H9 (cell line): Measurements from ENCODE around the gene CDK14. TPM values are rescaled to one million over a fixed set of nuclear protein-coding genes. Genes with fewer than 3 reads are reported as not detected.

Experiments
- DNase-seq: peaks from one replicate; pipeline ENCODE4 v3.0.0-alpha.2; 2017
- H2AFZ ChIP-seq: one replicate; pipeline ENCODE4 v1.6.1; 2013; ENCODE audit warnings: mild to moderate bottlenecking, low read length, control low read depth, moderate library complexity
- H2AK5ac ChIP-seq: 2 replicates; pipeline ENCODE4 v1.6.1; 2013; ENCODE audit warnings: low read length, control low read depth, mixed read lengths; ENCODE audit not compliant: insufficient read length
- H2BK120ac ChIP-seq: one replicate; pipeline ENCODE4 v1.6.1; 2013; ENCODE audit warnings: low read depth, mild to moderate bottlenecking, low read length, control low read depth, inconsistent platforms; ENCODE audit not compliant: poor library complexity, severe bottlenecking
- H2BK12ac ChIP-seq: 2 replicates; pipeline ENCODE4 v1.6.1; 2013; ENCODE audit warnings: low read length, control low read depth, mixed read lengths, low read depth; ENCODE audit not compliant: insufficient read length
- H2BK15ac ChIP-seq: 2 replicates; pipeline ENCODE4 v1.6.1; 2013; ENCODE audit warnings: low read depth, low read length, control low read depth
- H2BK20ac ChIP-seq: one replicate; pipeline ENCODE4 v1.6.1; 2013; ENCODE audit warnings: low read depth, mild to moderate bottlenecking, low read length, control low read depth, inconsistent platforms; ENCODE audit not compliant: poor library complexity, severe bottlenecking
- H2BK5ac ChIP-seq: 2 replicates; pipeline ENCODE4 v1.6.1; 2013; ENCODE audit warnings: low read length, control low read depth, mixed read lengths; ENCODE audit not compliant: insufficient read length
- H3K14ac ChIP-seq: 2 replicates; pipeline ENCODE4 v1.6.1; 2013; ENCODE audit warnings: low read length, control low read depth; ENCODE audit not compliant: insufficient read depth
- H3K18ac ChIP-seq: 2 replicates; pipeline ENCODE4 v1.6.1; 2013; ENCODE audit warnings: low read depth, mild to moderate bottlenecking, mixed read lengths, low read length, control low read depth; ENCODE audit not compliant: insufficient read length
- H3K23ac ChIP-seq: 2 replicates; pipeline ENCODE4 v1.6.1; 2013; ENCODE audit warnings: low read length, control low read depth, mixed read lengths, low read depth; ENCODE audit not compliant: insufficient read length
- H3K23me2 ChIP-seq: 2 replicates; pipeline ENCODE4 v1.6.1; 2013; ENCODE audit warnings: low read depth, mild to moderate bottlenecking, mixed read lengths, low read length, control low read depth; ENCODE audit not compliant: insufficient read length, poor library complexity, severe bottlenecking
- H3K27ac ChIP-seq: 2 replicates; pipeline ENCODE4 v1.5.1; 2013; ENCODE audit warnings: low read length, control low read depth, mixed read lengths, low read depth; ENCODE audit not compliant: insufficient read length
- H3K27me3 ChIP-seq: 2 replicates; pipeline ENCODE4 v1.6.1; 2013; ENCODE audit warnings: low read length, control low read depth, inconsistent platforms; ENCODE audit not compliant: insufficient read depth
- H3K4ac ChIP-seq: 2 replicates; pipeline ENCODE4 v1.6.1; 2013; ENCODE audit warnings: low read depth, mild to moderate bottlenecking, control low read depth, inconsistent platforms, low read length, moderate library complexity
- H3K4me1 ChIP-seq: 2 replicates; pipeline ENCODE4 v1.6.1; 2013; ENCODE audit warnings: low read length, control low read depth, inconsistent platforms; ENCODE audit not compliant: insufficient read depth
- H3K4me2 ChIP-seq: 2 replicates; pipeline ENCODE4 v1.6.1; 2013; ENCODE audit warnings: low read length, control low read depth, mixed read lengths; ENCODE audit not compliant: insufficient read length, insufficient read depth
- H3K56ac ChIP-seq: 2 replicates; pipeline ENCODE4 v1.6.1; 2013; ENCODE audit warnings: low read depth, mild to moderate bottlenecking, mixed read lengths, low read length, control low read depth; ENCODE audit not compliant: insufficient read length
- H3K79me1 ChIP-seq: 2 replicates; pipeline ENCODE4 v1.6.1; 2013; ENCODE audit warnings: low read depth, mild to moderate bottlenecking, moderate library complexity, low read length, control low read depth, inconsistent platforms; ENCODE audit not compliant: insufficient read depth, poor library complexity, severe bottlenecking
- H3K79me2 ChIP-seq: 2 replicates; pipeline ENCODE4 v1.6.1; 2013; ENCODE audit warnings: low read length, control low read depth, inconsistent platforms; ENCODE audit not compliant: insufficient read depth
- H3K9ac ChIP-seq: 2 replicates; pipeline ENCODE4 v1.6.1; 2013; ENCODE audit warnings: low read length, control low read depth, mixed read lengths; ENCODE audit not compliant: insufficient read length; ENCODE audit errors: extremely low read depth
- H3K9me3 ChIP-seq: one replicate; pipeline ENCODE4 v1.6.1; 2013; ENCODE audit warnings: low read depth, low read length, inconsistent platforms; ENCODE audit not compliant: control insufficient read depth
- H3T11ph ChIP-seq: one replicate; pipeline ENCODE4 v1.6.1; 2013; ENCODE audit warnings: mild to moderate bottlenecking, low read length, control low read depth, inconsistent platforms
- H4K20me1 ChIP-seq: one replicate; pipeline ENCODE4 v1.6.1; 2013; ENCODE audit not compliant: control insufficient read depth, insufficient read length, insufficient read depth
- H4K5ac ChIP-seq: 2 replicates; pipeline ENCODE4 v1.6.1; 2013; ENCODE audit warnings: low read depth, mild to moderate bottlenecking, mixed read lengths, low read length, control low read depth; ENCODE audit not compliant: insufficient read length
- H4K8ac ChIP-seq: replicated peaks from 2 replicates; pipeline ENCODE4 v1.6.1; 2013; ENCODE audit warnings: low read length, control low read depth, mixed read lengths, low read depth; ENCODE audit not compliant: insufficient read length
- H4K91ac ChIP-seq: 2 replicates; pipeline ENCODE4 v1.6.1; 2013; ENCODE audit warnings: low read depth, mild to moderate bottlenecking, moderate library complexity, mixed read lengths, low read length, control low read depth; ENCODE audit not compliant: insufficient read length
- H3K27ac Mint-ChIP-seq, 3 experiments: 2 replicates in 2 of 3; 3 replicates in 1 of 3; pipeline ENCODE4 v1.8.0; 2020 to 2021; ENCODE audit warnings: mixed read lengths in 3 of 3, mild to moderate bottlenecking in 1 of 3, moderate library complexity in 1 of 3
- H3K27me3 Mint-ChIP-seq: 2 replicates; pipeline ENCODE4 v1.8.0; 2021; ENCODE audit warnings: low read depth, mild to moderate bottlenecking, moderate library complexity, mixed read lengths
- H3K36me3 Mint-ChIP-seq, 3 experiments: 2 replicates in 2 of 3; 3 replicates in 1 of 3; pipeline ENCODE4 v1.8.0; 2020 to 2021; ENCODE audit warnings: low read depth in 3 of 3, mixed read lengths in 3 of 3; ENCODE audit not compliant: insufficient read depth in 1 of 3
- H3K4me1 Mint-ChIP-seq, 2 experiments: 2 replicates each; pipeline ENCODE4 v1.8.0; 2020; ENCODE audit warnings: mixed read lengths in 2 of 2
- H3K4me3 Mint-ChIP-seq, 2 experiments: 2 replicates in 1 of 2; 3 replicates in 1 of 2; pipeline ENCODE4 v1.8.0; 2020 to 2021; ENCODE audit warnings: mild to moderate bottlenecking in 2 of 2, mixed read lengths in 2 of 2, moderate library complexity in 1 of 2
- H3K9me3 Mint-ChIP-seq, 2 experiments: 2 replicates in 1 of 2; 3 replicates in 1 of 2; pipeline ENCODE4 v1.8.0; 2020; ENCODE audit warnings: mild to moderate bottlenecking in 2 of 2, mixed read lengths in 2 of 2, moderate library complexity in 1 of 2
- WGBS: extraction: QIAGEN DNeasy Blood & Tissue Kit; methylation state at CpG from one replicate; pipeline ENCODE4 v1.1.7; 2013; ENCODE audit warnings: missing lambda C conversion rate, low lambda C conversion rate, mixed read lengths; ENCODE audit not compliant: insufficient read length; ENCODE audit errors: extremely low coverage; 5-methylcytosine and 5-hydroxymethylcytosine counted together
- total RNA-seq: library from RNA; stranded (reverse); gene quantifications from 2 replicates; pipeline ENCODE4 v1.2.1, GENCODE V29; 2021
- TF ChIP-seq, protein P1 (sequence below): fragments of 200-600 bp; sonication (generic); conservative IDR thresholded peaks from 3 replicates; pipeline ENCODE4 v1.8.0; 2021; ENCODE audit warnings: antibody characterized with exemption, mild to moderate bottlenecking

Gene CDK14
- total RNA-seq, 1 experiment from 2014 or later = 23.9 TPM

DNA sequence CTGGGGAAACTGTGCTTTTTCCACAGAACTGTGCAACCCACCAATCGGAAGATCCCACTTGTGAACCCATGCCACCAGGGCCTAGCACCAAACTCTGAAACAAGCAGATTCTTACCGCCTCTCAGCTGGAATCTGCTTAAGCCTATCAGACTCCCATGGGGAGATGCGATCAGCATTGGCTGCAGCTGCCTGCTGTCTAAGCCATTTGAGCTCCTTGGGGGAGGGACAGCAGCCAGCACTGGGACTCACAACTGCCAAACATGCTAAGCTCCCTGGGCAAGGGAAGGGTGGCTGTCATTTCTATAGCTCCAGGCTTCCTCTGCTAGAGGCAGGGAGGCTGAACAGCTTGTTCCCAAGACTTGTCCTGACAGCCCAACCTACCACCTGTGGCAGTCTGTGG, 283.8 kb downstream of the CDK14 start:
- Histone ChIP-seq H4K8ac (no peak overlapping the region), H3K4me1 (no peaks in the 10 kb centered on the region), H3K4ac (no peak overlapping the region), H3K23ac (no peak overlapping the region), H2AFZ (no peak overlapping the region), H3K79me2 (no peaks in the 10 kb centered on the region), H3K4me2 (no peak overlapping the region), H3K27me3 (no peaks in the 10 kb centered on the region), H4K20me1 (no peaks in the 10 kb centered on the region), H3K56ac (no peak overlapping the region), H3K27ac (no peak overlapping the region), H2AK5ac (no peak overlapping the region), H4K5ac (no peak overlapping the region), H3K18ac (no peak overlapping the region), H2BK120ac (no peak overlapping the region), H3T11ph (no peak overlapping the region), H2BK12ac (no peak overlapping the region), H2BK15ac (no peak overlapping the region), H2BK20ac (no peak overlapping the region), H2BK5ac (no peak overlapping the region), H3K9ac (no peak overlapping the region), H3K14ac (no peak overlapping the region), H3K79me1 (no peaks in the 10 kb centered on the region), H4K91ac (no peak overlapping the region), H3K23me2 (no peaks in the 10 kb centered on the region), H3K9me3 (no peaks in the 10 kb centered on the region)
- no CpG with 5 or more reads among the region's 3 CpGs for WGBS
- H3K27ac Mint-ChIP-seq = no peak overlapping the region
- no peaks in the 10 kb centered on the region; the same call in 1 of the 2 replicates for H3K27me3 Mint-ChIP-seq
- H3K4me1 Mint-ChIP-seq = no peaks in the 10 kb centered on the region
- no peak for DNase-seq
- peaks cover 3 to 26% (median 9%) of the 10 kb centered on the region in 3 experiments; a peak in 4 of 7 replicates for H3K36me3 Mint-ChIP-seq
- TF ChIP-seq, protein P1, sequence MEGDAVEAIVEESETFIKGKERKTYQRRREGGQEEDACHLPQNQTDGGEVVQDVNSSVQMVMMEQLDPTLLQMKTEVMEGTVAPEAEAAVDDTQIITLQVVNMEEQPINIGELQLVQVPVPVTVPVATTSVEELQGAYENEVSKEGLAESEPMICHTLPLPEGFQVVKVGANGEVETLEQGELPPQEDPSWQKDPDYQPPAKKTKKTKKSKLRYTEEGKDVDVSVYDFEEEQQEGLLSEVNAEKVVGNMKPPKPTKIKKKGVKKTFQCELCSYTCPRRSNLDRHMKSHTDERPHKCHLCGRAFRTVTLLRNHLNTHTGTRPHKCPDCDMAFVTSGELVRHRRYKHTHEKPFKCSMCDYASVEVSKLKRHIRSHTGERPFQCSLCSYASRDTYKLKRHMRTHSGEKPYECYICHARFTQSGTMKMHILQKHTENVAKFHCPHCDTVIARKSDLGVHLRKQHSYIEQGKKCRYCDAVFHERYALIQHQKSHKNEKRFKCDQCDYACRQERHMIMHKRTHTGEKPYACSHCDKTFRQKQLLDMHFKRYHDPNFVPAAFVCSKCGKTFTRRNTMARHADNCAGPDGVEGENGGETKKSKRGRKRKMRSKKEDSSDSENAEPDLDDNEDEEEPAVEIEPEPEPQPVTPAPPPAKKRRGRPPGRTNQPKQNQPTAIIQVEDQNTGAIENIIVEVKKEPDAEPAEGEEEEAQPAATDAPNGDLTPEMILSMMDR = no peak
- H3K4me3 Mint-ChIP-seq = no peak overlapping the region
- peaks cover 0 to 4% of the 10 kb centered on the region in 2 experiments; a peak in 4 of 5 replicates for H3K9me3 Mint-ChIP-seq
